Diencephalon (tissue), 1 donor: Measurements from ENCODE around the gene OR5K1. TPM values are rescaled to one million over a fixed set of nuclear protein-coding genes. Genes with fewer than 3 reads are reported as not detected.

Experiments used
- total RNA-seq: library from RNA; depleted of rRNA; stranded (reverse); fragments of >200 nt; gene quantifications from one replicate; pipeline ENCODE4 v1.2.3, GENCODE V29; 2014

OR5K1 gene
- total RNA-seq = not detected

DNA sequence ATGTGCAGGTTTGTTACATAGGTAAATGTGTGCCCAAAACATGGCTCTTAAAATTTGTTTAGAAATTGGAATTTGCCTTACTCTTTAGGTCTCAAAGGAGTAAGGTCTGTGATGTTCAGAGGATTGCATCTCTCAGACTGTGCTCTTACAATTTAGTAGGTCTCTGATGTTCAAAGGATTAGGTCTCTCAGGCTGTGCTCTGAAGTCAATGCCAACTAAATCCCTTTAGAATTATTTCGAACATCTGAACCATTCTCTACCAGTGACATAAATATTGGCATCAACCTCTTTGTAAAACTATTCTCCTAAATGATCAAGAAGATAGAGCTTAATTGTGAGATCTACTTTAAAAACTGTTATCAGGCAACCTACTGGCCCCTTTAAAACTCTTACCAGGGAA, at the start of gene OR5K1:
Gene OR5K1 (plus strand): TSS at position 301 of the 400 bp plus-strand sequence. CDS start 6,376 bp downstream, outside the sequence.

DNA sequence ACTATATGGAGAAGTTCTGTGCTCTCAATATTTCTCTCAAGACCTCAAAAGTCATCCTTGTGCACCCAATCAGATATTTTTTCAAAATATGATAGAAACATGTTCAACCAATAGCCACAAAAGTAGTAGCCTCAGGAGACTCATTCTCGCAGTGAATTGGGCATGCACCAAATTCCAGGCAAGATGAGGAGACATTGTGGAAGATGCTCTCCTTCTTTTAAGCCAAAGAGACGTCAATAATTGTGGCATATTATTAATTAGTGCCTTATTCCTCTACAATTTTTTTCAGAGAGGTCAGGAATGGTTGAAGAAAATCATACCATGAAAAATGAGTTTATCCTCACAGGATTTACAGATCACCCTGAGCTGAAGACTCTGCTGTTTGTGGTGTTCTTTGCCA, 34.4 kb downstream of the OR5K1 start, which contains the start of gene OR5K2:
Gene OR5K2 (plus strand): TSS at position 301 of the 400 bp plus-strand sequence. CDS start 0 bp downstream, at position 301.

Other genes starting within 250 kb of the OR5K1 start
- not detected for gene OR5H6, start 199.0 kb upstream of the OR5K1 start, total RNA-seq
- gene OR5H2, start 180.7 kb upstream of the OR5K1 start, total RNA-seq = not detected
- gene OR5K4, start 109.3 kb upstream of the OR5K1 start, total RNA-seq = not detected
- gene OR5K3, start 72.5 kb upstream of the OR5K1 start, total RNA-seq = not detected
- gene OR5K2, start 34.5 kb downstream of the OR5K1 start, total RNA-seq = not detected
- gene CLDND1, start 59.7 kb downstream of the OR5K1 start, total RNA-seq = 153 TPM
- not detected for gene GPR15, start 68.8 kb downstream of the OR5K1 start, total RNA-seq
- 19.8 TPM for gene CPOX, start 130.4 kb downstream of the OR5K1 start, total RNA-seq